Transverse colon (tissue), 3 donors: Measurements from ENCODE around the gene UTP14A.

ENCODE experiments used
- POLR2A ChIP-seq: fragments of 450-650 bp; IDR thresholded peaks from one replicate; pipeline ENCODE4 v1.6.1; 2016; ENCODE audit warnings: antibody characterized with exemption, mild to moderate bottlenecking, moderate library complexity
- TF ChIP-seq, protein P1 (sequence below), 5 experiments: fragments of 200-600 bp in 3 of 5; fragments of 450-650 bp in 2 of 5; sonication (generic) in 3 of 5; IDR thresholded peaks; 1 replicate in 2 of 5; 2 replicates in 3 of 5; pipeline ENCODE4 v1.5.1; 2016 to 2017; ENCODE audit warnings: antibody characterized with exemption in 5 of 5, inconsistent platforms in 3 of 5, mild to moderate bottlenecking in 2 of 5, moderate library complexity in 1 of 5

DNA sequence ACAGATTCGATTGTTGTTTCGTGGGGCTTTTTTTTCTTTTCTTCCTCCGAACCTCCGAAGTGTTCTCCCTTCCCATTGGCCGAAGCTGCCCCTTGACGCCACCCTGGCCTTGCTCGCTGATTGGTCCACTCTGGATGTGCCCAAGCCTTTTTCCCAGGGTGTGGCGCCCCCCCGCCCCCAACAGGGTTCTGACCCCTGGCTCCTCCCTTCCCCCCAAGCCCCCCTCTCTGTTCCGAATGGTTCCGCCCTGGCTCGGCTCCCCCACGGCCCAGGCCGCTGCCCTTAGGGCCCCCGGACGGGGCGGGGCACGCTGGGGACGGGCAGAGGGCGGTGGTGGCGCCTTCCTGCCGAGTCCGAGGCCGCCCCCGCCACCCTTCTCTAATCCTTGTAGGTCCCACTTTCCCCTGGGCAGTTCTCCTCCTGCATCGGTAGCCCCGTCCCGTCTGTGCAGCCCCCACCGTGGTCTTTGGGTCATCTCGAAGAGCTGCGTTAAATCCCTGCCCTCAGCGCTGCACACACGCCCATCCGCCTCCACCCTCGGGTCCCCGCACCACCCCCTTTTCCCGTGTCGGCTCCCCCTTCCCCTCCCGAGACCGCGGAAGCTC lies 25.5 kb downstream of the UTP14A start:
- peak; percentile 71 for TF ChIP-seq POLR2A
- TF ChIP-seq, protein P1, sequence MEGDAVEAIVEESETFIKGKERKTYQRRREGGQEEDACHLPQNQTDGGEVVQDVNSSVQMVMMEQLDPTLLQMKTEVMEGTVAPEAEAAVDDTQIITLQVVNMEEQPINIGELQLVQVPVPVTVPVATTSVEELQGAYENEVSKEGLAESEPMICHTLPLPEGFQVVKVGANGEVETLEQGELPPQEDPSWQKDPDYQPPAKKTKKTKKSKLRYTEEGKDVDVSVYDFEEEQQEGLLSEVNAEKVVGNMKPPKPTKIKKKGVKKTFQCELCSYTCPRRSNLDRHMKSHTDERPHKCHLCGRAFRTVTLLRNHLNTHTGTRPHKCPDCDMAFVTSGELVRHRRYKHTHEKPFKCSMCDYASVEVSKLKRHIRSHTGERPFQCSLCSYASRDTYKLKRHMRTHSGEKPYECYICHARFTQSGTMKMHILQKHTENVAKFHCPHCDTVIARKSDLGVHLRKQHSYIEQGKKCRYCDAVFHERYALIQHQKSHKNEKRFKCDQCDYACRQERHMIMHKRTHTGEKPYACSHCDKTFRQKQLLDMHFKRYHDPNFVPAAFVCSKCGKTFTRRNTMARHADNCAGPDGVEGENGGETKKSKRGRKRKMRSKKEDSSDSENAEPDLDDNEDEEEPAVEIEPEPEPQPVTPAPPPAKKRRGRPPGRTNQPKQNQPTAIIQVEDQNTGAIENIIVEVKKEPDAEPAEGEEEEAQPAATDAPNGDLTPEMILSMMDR (IDR thresholded peaks at IDR 0.05), result no peak
